Endothelial cell (in vitro differentiated cells): Measurements from ENCODE around the gene LUM. TPM values are rescaled to one million over a fixed set of nuclear protein-coding genes. Genes with fewer than 3 reads are reported as not detected.

ENCODE experiments used
- DNase-seq: peaks from one replicate; pipeline ENCODE4 v3.0.0; 2021; ENCODE audit warnings: low spot score
- H3K27ac Mint-ChIP-seq: one replicate; pipeline ENCODE4 v1.8.0; 2021; ENCODE audit warnings: mixed read lengths, inconsistent platforms; ENCODE audit not compliant: unreplicated experiment
- H3K27me3 Mint-ChIP-seq: one replicate; pipeline ENCODE4 v1.8.0; 2021; ENCODE audit warnings: mild to moderate bottlenecking, moderate library complexity, mixed read lengths, inconsistent platforms; ENCODE audit not compliant: unreplicated experiment
- H3K36me3 Mint-ChIP-seq: one replicate; pipeline ENCODE4 v1.8.0; 2021; ENCODE audit warnings: mild to moderate bottlenecking, low read depth, mixed read lengths, inconsistent platforms; ENCODE audit not compliant: unreplicated experiment
- H3K4me1 Mint-ChIP-seq: one replicate; pipeline ENCODE4 v1.8.0; 2021; ENCODE audit warnings: mild to moderate bottlenecking, mixed read lengths, inconsistent platforms; ENCODE audit not compliant: unreplicated experiment
- H3K4me3 Mint-ChIP-seq: one replicate; pipeline ENCODE4 v1.8.0; 2021; ENCODE audit warnings: mild to moderate bottlenecking, mixed read lengths, inconsistent platforms; ENCODE audit not compliant: unreplicated experiment
- H3K9me3 Mint-ChIP-seq: one replicate; pipeline ENCODE4 v1.8.0; 2021; ENCODE audit warnings: mixed read lengths, inconsistent platforms; ENCODE audit not compliant: unreplicated experiment
- CTCF ChIP-seq: fragments of 200-600 bp; sonication (generic); IDR thresholded peaks from one replicate; pipeline ENCODE4 v1.5.0; 2021; ENCODE audit warnings: antibody characterized with exemption; ENCODE audit not compliant: unreplicated experiment
- total RNA-seq: library from RNA; stranded (reverse); fragmentation: NEBNext Ultra II Directional; extraction: Animal tissue kit (Norgen Biotek cat#: 25700); gene quantifications from one replicate; pipeline ENCODE4 v1.2.1, GENCODE V29; 2021; ENCODE audit not compliant: unreplicated experiment

Gene LUM
- total RNA-seq, 1 donor from 2014 or later: 0.18 TPM

DNA sequence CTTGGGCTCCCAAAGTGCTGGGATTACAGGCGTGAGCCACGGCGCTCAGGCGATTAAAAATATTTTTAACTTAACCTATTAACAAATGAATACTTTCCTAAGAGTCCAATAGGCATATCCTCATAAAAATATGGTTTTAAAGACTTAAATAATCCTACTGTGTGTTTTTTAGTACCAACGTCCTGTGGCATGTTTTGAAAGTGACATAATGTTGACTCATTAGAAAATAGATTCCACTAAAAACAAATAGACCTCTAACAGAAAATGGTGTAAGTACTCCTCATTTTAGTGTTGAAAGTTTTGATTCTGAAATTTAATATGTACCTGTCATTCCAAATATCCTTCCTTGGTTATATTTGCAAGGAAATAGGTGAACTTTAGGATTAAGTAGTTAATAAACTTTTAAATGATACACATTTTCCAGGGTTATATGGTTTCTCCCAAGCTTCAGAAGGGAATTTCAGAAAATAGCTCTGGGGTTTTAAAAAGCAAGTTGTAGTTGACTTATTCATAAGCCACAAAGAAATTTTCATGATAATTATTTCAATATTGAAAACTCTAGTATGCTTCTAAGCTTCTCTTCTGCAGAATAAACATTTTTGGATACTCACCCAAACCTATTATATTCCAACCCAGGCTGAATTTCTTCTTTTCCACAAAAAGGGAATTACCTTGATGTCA lies 12.1 kb upstream of the LUM start:
- H3K27me3 Mint-ChIP-seq: no peaks in the 10 kb centered on the region
- no peak overlapping the region for H3K4me3 Mint-ChIP-seq
- H3K4me1 Mint-ChIP-seq: no peaks in the 10 kb centered on the region

DNA sequence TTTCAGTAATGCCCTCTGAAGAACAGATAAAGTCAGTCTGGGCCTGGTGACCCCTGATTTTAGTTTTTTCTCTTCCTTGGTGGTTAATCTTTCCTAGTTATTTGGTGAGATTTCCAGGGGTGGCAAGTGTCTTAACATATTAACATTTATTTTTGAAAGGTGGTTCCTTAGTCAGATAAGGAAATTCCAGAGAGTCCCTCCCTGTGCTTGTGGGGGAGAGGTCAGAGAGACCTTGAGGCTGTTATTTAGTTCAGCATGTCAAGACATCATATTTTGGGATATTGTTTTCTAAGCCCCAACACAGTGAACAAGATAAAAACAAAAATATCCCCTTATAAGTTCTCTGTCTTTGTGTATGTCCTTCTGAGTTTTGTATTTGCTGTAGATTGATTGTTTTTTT lies 9.5 kb upstream of the LUM start:
- Mint-ChIP-seq H3K36me3 (no peaks in the 10 kb centered on the region), H3K4me3 (no peak overlapping the region), H3K27me3 (no peaks in the 10 kb centered on the region), H3K27ac (no peak overlapping the region), H3K9me3 (no peaks in the 10 kb centered on the region), H3K4me1 (no peaks in the 10 kb centered on the region)
- no peak for TF ChIP-seq CTCF
- no peak for DNase-seq

More for the DNA sequence above, 12.1 kb upstream of the LUM start:
- TF ChIP-seq CTCF: no peak
- Mint-ChIP-seq H3K27ac (no peak overlapping the region), H3K36me3 (no peaks in the 10 kb centered on the region), H3K9me3 (no peaks in the 10 kb centered on the region)
- no peak for DNase-seq

DNA sequence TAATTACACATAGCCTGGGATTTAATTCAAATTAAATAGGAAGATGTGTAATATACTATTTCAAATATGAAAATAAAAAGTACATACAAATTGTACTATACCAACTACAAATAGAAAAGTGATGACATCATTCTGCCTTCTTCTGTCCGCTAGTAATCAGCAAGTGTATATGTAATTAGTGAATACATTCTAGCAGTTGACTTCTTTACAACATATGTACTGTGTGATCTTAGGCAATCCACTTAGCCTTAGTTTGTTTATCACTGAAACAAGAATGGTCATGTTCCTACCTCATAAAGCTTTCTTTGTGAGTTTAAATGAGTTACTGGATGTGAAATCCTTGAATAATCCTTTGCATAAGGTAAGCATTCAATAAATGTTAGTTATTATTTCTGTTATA lies 7.8 kb upstream of the LUM start:
- Mint-ChIP-seq H3K9me3 (no peaks in the 10 kb centered on the region), H3K4me1 (no peaks in the 10 kb centered on the region), H3K4me3 (no peak overlapping the region), H3K36me3 (no peaks in the 10 kb centered on the region), H3K27ac (no peak overlapping the region), H3K27me3 (no peaks in the 10 kb centered on the region)
- no peak for TF ChIP-seq CTCF
- no peak for DNase-seq

DNA sequence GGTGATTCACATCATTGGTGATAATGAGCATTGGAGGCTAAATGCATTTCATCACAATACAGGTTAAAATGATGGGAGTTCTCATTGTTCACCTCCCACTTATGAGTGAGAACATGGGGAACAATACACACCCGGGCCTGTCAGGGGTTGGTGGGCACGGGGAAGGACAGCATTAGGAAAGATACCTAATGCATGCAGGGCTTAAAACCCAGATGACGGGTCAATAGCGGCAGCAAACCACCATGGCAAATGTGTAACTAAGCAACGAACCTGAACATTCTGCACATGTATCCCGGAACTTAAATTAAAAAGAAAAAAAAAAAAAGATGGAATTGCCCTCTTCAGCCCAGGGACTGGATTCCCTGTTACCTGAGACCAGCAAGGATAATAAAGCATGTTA lies 2.3 kb upstream of the LUM start:
- DNase-seq: no peak
- Mint-ChIP-seq H3K27ac (no peak overlapping the region), H3K9me3 (no peaks in the 10 kb centered on the region), H3K4me3 (no peak overlapping the region), H3K4me1 (no peaks in the 10 kb centered on the region), H3K36me3 (no peaks in the 10 kb centered on the region), H3K27me3 (no peaks in the 10 kb centered on the region)
- no peak for TF ChIP-seq CTCF

DNA sequence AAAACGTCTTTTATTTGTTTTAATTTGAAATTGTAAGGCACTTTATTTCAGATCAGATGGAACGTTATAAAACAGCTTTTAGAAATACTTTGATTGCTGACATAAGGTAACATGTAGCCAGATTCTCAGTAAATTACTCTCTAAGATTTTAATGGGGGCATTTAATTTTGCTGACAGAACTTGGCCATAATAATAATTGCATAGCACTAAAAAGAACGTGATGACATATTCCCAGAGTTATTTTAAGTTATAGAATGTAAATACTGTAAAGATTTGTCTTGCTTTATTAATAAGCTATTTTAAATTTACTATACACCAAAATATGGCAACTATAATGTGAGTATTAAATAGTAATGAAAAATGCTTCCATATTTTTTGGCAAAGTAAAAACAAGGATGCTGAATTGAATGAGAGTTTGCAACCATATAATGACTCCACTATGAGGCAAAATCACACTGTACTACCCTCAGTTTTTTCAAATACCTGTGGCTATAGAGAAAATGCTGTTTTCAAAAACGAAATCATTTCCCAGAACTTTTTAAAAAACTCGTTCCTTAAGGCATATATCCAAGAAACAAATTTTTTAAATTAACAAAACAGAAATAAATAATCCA lies 876 bp downstream of the LUM start:
- no peak overlapping the region for H3K27ac Mint-ChIP-seq
- H3K4me1 Mint-ChIP-seq: no peaks in the 10 kb centered on the region
- H3K36me3 Mint-ChIP-seq: no peaks in the 10 kb centered on the region
- H3K9me3 Mint-ChIP-seq: no peaks in the 10 kb centered on the region
- TF ChIP-seq CTCF: no peak
- no peaks in the 10 kb centered on the region for H3K27me3 Mint-ChIP-seq
- no peak for DNase-seq
- no peak overlapping the region for H3K4me3 Mint-ChIP-seq
